HG03025 (cell line): ENCODE measurements around the gene PRKCD.

Experiments
- ATAC-seq: cut with Tn5 transposase; IDR thresholded peaks from one replicate; pipeline ENCODE4 v1.9.1; 2021; ENCODE audit warnings: mild to moderate bottlenecking, moderate library complexity; ENCODE audit not compliant: unreplicated experiment, low FRiP score

Gene PRKCD

GRCh38 chr3:53187430-53187829 is 26.4 kb downstream of the PRKCD start:
- ATAC-seq = no peak

GRCh38 chr3:53188136-53188685 is 27.2 kb downstream of the PRKCD start:
- ATAC-seq = no peak

- ATAC-seq = no peak
Measured at GRCh38 chr3:53188720-53189119, 27.7 kb downstream of the PRKCD start.

GRCh38 chr3:53189276-53189675 is 28.3 kb downstream of the PRKCD start:
- no peak for ATAC-seq

- peak; percentile 54 for ATAC-seq
Measured at GRCh38 chr3:53190659-53191058, 29.6 kb downstream of the PRKCD start.

- no peak for ATAC-seq
Measured at GRCh38 chr3:53191836-53192480, 30.9 kb downstream of the PRKCD start.

GRCh38 chr3:53192608-53193007 is 31.6 kb downstream of the PRKCD start:
- ATAC-seq = peak; percentile 47

GRCh38 chr3:53193466-53194209 is 32.6 kb downstream of the PRKCD start:
- no peak for ATAC-seq

GRCh38 chr3:53194210-53195065 is 33.4 kb downstream of the PRKCD start:
- no peak for ATAC-seq

- no peak for ATAC-seq
Measured at GRCh38 chr3:53195066-53195450, 34.0 kb downstream of the PRKCD start.

- no peak for ATAC-seq
Measured at GRCh38 chr3:53195602-53196574, 34.9 kb downstream of the PRKCD start.

GRCh38 chr3:53196575-53197407 is 35.8 kb downstream of the PRKCD start:
- ATAC-seq = no peak

GRCh38 chr3:53198256-53198977 is 37.4 kb downstream of the PRKCD start:
- ATAC-seq = no peak

GRCh38 chr3:53198996-53199395 is 38.0 kb downstream of the PRKCD start:
- no peak for ATAC-seq

GRCh38 chr3:53199834-53200233 is 38.8 kb downstream of the PRKCD start:
- ATAC-seq = no peak

GRCh38 chr3:53200501-53201498 is 39.8 kb downstream of the PRKCD start:
- ATAC-seq = no peak

GRCh38 chr3:53202331-53203015 is 41.5 kb downstream of the PRKCD start:
- no peak for ATAC-seq
